Measurements from ENCODE around the gene STIP1.

STIP1 gene

GRCh38 chr11:64241491-64242374, 55.8 kb downstream of the STIP1 start:
- H3K79me1 ChIP-seq (replicated peaks; ENCODE audit: low read length, poor library complexity, severe bottlenecking): peaks cover 17% of the 10 kb centered on the region
- peak overlapping the region; percentile 99 for H2BK15ac ChIP-seq (ENCODE audit: low read depth, poor library complexity, severe bottlenecking)
- H3K27me3 ChIP-seq (ENCODE audit: control insufficient read depth in 1 of 2, insufficient read depth in 1 of 2, low read length in 2 of 2): no peaks in the 10 kb centered on the region
- peak overlapping the region; percentile 95 for H3K4me2 ChIP-seq (ENCODE audit: low read length, poor library complexity, severe bottlenecking)
- H4K91ac ChIP-seq (ENCODE audit: low read length): peak overlapping the region; percentile 89
- peak overlapping the region in 1 of 2 experiments; percentile 10 for H3K23ac ChIP-seq (ENCODE audit: low read length in 2 of 2)
- H2BK120ac ChIP-seq (ENCODE audit: low read depth, low read length): peak overlapping the region; percentile 82
- peak overlapping the region in 1 of 2 experiments; percentile 65 for H2BK12ac ChIP-seq (ENCODE audit: low read length in 2 of 2)
- peak overlapping the region; percentile 74 to 89 for H3K4me3 ChIP-seq (ENCODE audit: insufficient read depth in 1 of 2, low read depth in 1 of 2, low read length in 2 of 2)
- peak overlapping the region; percentile 40 to 98 for H3K4ac ChIP-seq (ENCODE audit: low read depth in 1 of 2, low read length in 2 of 2)
- H2AFZ ChIP-seq (ENCODE audit: low read depth, low read length): no peak overlapping the region
- peaks cover 37% of the 10 kb centered on the region for H3K4me1 ChIP-seq (ENCODE audit: control insufficient read depth, insufficient read depth, low read depth, low read length)
- H2BK5ac ChIP-seq (ENCODE audit: low read depth, low read length, poor library complexity, severe bottlenecking): peak overlapping the region; percentile 54
- no peaks in the 10 kb centered on the region for H3K9me3 ChIP-seq (ENCODE audit: control insufficient read depth, low read length)
- peak overlapping the region; percentile 91 for H3K9ac ChIP-seq (ENCODE audit: low read length)
- peak overlapping the region; percentile 78 for H4K8ac ChIP-seq (ENCODE audit: low read length)
- H3K14ac ChIP-seq (ENCODE audit: low read length in 2 of 2): peak overlapping the region in 1 of 2 experiments; percentile 82
- under 1% methylated on average over 47 of the region's 63 CpGs for WGBS
- DNase-seq: peak; percentile 59
- peak overlapping the region; percentile 36 for H3K27ac ChIP-seq (ENCODE audit: low read length, poor library complexity, severe bottlenecking)
- H2AK5ac ChIP-seq (ENCODE audit: low read length, severe bottlenecking): peak overlapping the region; percentile 59
- peaks cover 42 to 51% of the 10 kb centered on the region in 2 experiments for H3K36me3 ChIP-seq (ENCODE audit: control insufficient read depth in 1 of 2, insufficient read depth in 2 of 2, low read depth in 1 of 2, low read length in 2 of 2)
- H3K18ac ChIP-seq (ENCODE audit: low read depth in 1 of 2, low read length in 2 of 2): peak overlapping the region; percentile 14 to 90

- peaks cover 29 to 38% of the 10 kb centered on the region in 2 experiments for H3K36me3 ChIP-seq (ENCODE audit: control insufficient read depth in 1 of 2, insufficient read depth in 2 of 2, low read depth in 1 of 2, low read length in 2 of 2)
- H3K9me3 ChIP-seq (ENCODE audit: control insufficient read depth, low read length): no peaks in the 10 kb centered on the region
- DNase-seq: no peak
- peak overlapping the region in 1 of 2 experiments; percentile 61 for H3K23ac ChIP-seq (ENCODE audit: low read length in 2 of 2)
- H2AFZ ChIP-seq (ENCODE audit: low read depth, low read length): no peak overlapping the region
- H3K79me1 ChIP-seq (replicated peaks; ENCODE audit: low read length, poor library complexity, severe bottlenecking): peaks cover 9% of the 10 kb centered on the region
- H2BK5ac ChIP-seq (ENCODE audit: low read depth, low read length, poor library complexity, severe bottlenecking): no peak overlapping the region
- no peak overlapping the region for H2BK120ac ChIP-seq (ENCODE audit: low read depth, low read length)
- 81% methylated on average over 5 of the region's 8 CpGs for WGBS
- no peaks in the 10 kb centered on the region for H3K27me3 ChIP-seq (ENCODE audit: control insufficient read depth in 1 of 2, insufficient read depth in 1 of 2, low read length in 2 of 2)
- peaks cover 41% of the 10 kb centered on the region for H3K4me1 ChIP-seq (ENCODE audit: control insufficient read depth, insufficient read depth, low read depth, low read length)
- no peak overlapping the region for H2AK5ac ChIP-seq (ENCODE audit: low read length, severe bottlenecking)
- no peak overlapping the region for H3K18ac ChIP-seq (ENCODE audit: low read depth in 1 of 2, low read length in 2 of 2)
- no peak overlapping the region for H4K8ac ChIP-seq (ENCODE audit: low read length)
- H2BK15ac ChIP-seq (ENCODE audit: low read depth, poor library complexity, severe bottlenecking): no peak overlapping the region
- H3K4me2 ChIP-seq (ENCODE audit: low read length, poor library complexity, severe bottlenecking): no peak overlapping the region
- H3K14ac ChIP-seq (ENCODE audit: low read length in 2 of 2): peak overlapping the region in 1 of 2 experiments; percentile 33
- peak overlapping the region; percentile 91 for H3K9ac ChIP-seq (ENCODE audit: low read length)
- peak overlapping the region in 1 of 2 experiments; percentile 89 for H3K4me3 ChIP-seq (ENCODE audit: insufficient read depth in 1 of 2, low read depth in 1 of 2, low read length in 2 of 2)
- H3K4ac ChIP-seq (ENCODE audit: low read depth in 1 of 2, low read length in 2 of 2): no peak overlapping the region
- H4K91ac ChIP-seq (ENCODE audit: low read length): no peak overlapping the region
- H3K27ac ChIP-seq (ENCODE audit: low read length, poor library complexity, severe bottlenecking): peak overlapping the region; percentile 0
- H2BK12ac ChIP-seq (ENCODE audit: low read length in 2 of 2): no peak overlapping the region
Measured at GRCh38 chr11:64243236-64243854, 57.4 kb downstream of the STIP1 start.

- H4K91ac ChIP-seq (ENCODE audit: low read length): no peak overlapping the region
- H2BK5ac ChIP-seq (ENCODE audit: low read depth, low read length, poor library complexity, severe bottlenecking): no peak overlapping the region
- no peak for DNase-seq
- H3K14ac ChIP-seq (ENCODE audit: low read length in 2 of 2): no peak overlapping the region
- H3K9me3 ChIP-seq (ENCODE audit: control insufficient read depth, low read length): no peaks in the 10 kb centered on the region
- 76% methylated on average over 3 of the region's 5 CpGs for WGBS
- H2BK12ac ChIP-seq (ENCODE audit: low read length in 2 of 2): no peak overlapping the region
- H3K23ac ChIP-seq (ENCODE audit: low read length in 2 of 2): no peak overlapping the region
- H2BK15ac ChIP-seq (ENCODE audit: low read depth, poor library complexity, severe bottlenecking): no peak overlapping the region
- H3K4me2 ChIP-seq (ENCODE audit: low read length, poor library complexity, severe bottlenecking): no peak overlapping the region
- no peak overlapping the region for H2BK120ac ChIP-seq (ENCODE audit: low read depth, low read length)
- H3K4ac ChIP-seq (ENCODE audit: low read depth in 1 of 2, low read length in 2 of 2): no peak overlapping the region
- H3K27me3 ChIP-seq (ENCODE audit: control insufficient read depth in 1 of 2, insufficient read depth in 1 of 2, low read length in 2 of 2): no peaks in the 10 kb centered on the region
- H2AK5ac ChIP-seq (ENCODE audit: low read length, severe bottlenecking): no peak overlapping the region
- H3K18ac ChIP-seq (ENCODE audit: low read depth in 1 of 2, low read length in 2 of 2): no peak overlapping the region
- peak overlapping the region; percentile 1 for H3K27ac ChIP-seq (ENCODE audit: low read length, poor library complexity, severe bottlenecking)
- peak overlapping the region; percentile 93 for H3K9ac ChIP-seq (ENCODE audit: low read length)
- peaks cover 10% of the 10 kb centered on the region for H3K79me1 ChIP-seq (replicated peaks; ENCODE audit: low read length, poor library complexity, severe bottlenecking)
- no peak overlapping the region for H4K8ac ChIP-seq (ENCODE audit: low read length)
- H3K36me3 ChIP-seq (ENCODE audit: control insufficient read depth in 1 of 2, insufficient read depth in 2 of 2, low read depth in 1 of 2, low read length in 2 of 2): peaks cover 22 to 30% of the 10 kb centered on the region in 2 experiments
- H2AFZ ChIP-seq (ENCODE audit: low read depth, low read length): no peak overlapping the region
- peak overlapping the region in 1 of 2 experiments; percentile 51 for H3K4me3 ChIP-seq (ENCODE audit: insufficient read depth in 1 of 2, low read depth in 1 of 2, low read length in 2 of 2)
- peaks cover 41% of the 10 kb centered on the region for H3K4me1 ChIP-seq (ENCODE audit: control insufficient read depth, insufficient read depth, low read depth, low read length)
Measured at GRCh38 chr11:64244107-64244506, 58.1 kb downstream of the STIP1 start.

GRCh38 chr11:64244966-64245365, 59.0 kb downstream of the STIP1 start:
- Histone ChIP-seq H3K27me3 (ENCODE audit: control insufficient read depth in 1 of 2, insufficient read depth in 1 of 2, low read length in 2 of 2) (no peaks in the 10 kb centered on the region), H3K9me3 (ENCODE audit: control insufficient read depth, low read length) (no peaks in the 10 kb centered on the region), H3K27ac (ENCODE audit: low read length, poor library complexity, severe bottlenecking) (peak overlapping the region; percentile 79), H3K9ac (ENCODE audit: low read length) (peak overlapping the region; percentile 93), H2BK15ac (ENCODE audit: low read depth, poor library complexity, severe bottlenecking) (no peak overlapping the region), H3K4me1 (ENCODE audit: control insufficient read depth, insufficient read depth, low read depth, low read length) (peaks cover 41% of the 10 kb centered on the region), H2AK5ac (ENCODE audit: low read length, severe bottlenecking) (peak overlapping the region; percentile 68), H4K8ac (ENCODE audit: low read length) (peak overlapping the region; percentile 12), H2BK5ac (ENCODE audit: low read depth, low read length, poor library complexity, severe bottlenecking) (peak overlapping the region; percentile 10), H2BK12ac (ENCODE audit: low read length in 2 of 2) (peak overlapping the region in 1 of 2 experiments; percentile 60), H3K14ac (ENCODE audit: low read length in 2 of 2) (peak overlapping the region in 1 of 2 experiments; percentile 57), H3K36me3 (ENCODE audit: control insufficient read depth in 1 of 2, insufficient read depth in 2 of 2, low read depth in 1 of 2, low read length in 2 of 2) (peaks cover 15 to 26% of the 10 kb centered on the region in 2 experiments), H4K91ac (ENCODE audit: low read length) (no peak overlapping the region), H2AFZ (ENCODE audit: low read depth, low read length) (no peak overlapping the region), H3K23ac (ENCODE audit: low read length in 2 of 2) (peak overlapping the region in 1 of 2 experiments; percentile 81), H3K79me1 (replicated peaks; ENCODE audit: low read length, poor library complexity, severe bottlenecking) (peaks cover 6% of the 10 kb centered on the region), H3K18ac (ENCODE audit: low read depth in 1 of 2, low read length in 2 of 2) (peak overlapping the region in 1 of 2 experiments; percentile 29), H3K4ac (ENCODE audit: low read depth in 1 of 2, low read length in 2 of 2) (peak overlapping the region in 1 of 2 experiments; percentile 38), H3K4me3 (ENCODE audit: insufficient read depth in 1 of 2, low read depth in 1 of 2, low read length in 2 of 2) (peak overlapping the region; percentile 75 to 95), H3K4me2 (ENCODE audit: low read length, poor library complexity, severe bottlenecking) (peak overlapping the region; percentile 89), H2BK120ac (ENCODE audit: low read depth, low read length) (peak overlapping the region; percentile 27)
- 100% methylated on average over 1 of the region's 6 CpGs for WGBS
- no peak for DNase-seq

All from mesenchymal stem cell (in vitro differentiated cells and primary cell).